ENCODE results near the gene NUDT13.

NUDT13 gene

DNA sequence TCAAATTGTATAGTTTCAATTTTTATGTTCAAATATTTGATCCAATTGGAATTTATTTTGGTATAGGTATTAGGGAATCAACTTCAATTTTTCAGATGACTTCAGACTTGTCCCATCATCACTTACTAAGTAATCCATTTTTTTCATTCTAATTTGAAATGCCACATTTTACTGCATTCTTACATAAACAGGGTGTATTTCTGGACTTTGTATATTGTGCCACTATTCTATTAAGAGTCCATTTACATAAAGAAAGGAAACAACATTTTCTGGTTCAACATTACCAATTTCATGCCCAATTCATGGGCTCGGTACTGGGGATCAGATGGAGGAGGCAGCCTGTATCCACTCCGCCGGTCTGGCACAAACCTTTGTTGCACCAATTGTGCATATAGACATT is 41.8 kb downstream of the NUDT13 start:
- DNase-seq (ENCODE audit: low read depth) = no peak
- H3K4me3 ChIP-seq (ENCODE audit: low read depth, low read length) = no peak overlapping the region

DNA sequence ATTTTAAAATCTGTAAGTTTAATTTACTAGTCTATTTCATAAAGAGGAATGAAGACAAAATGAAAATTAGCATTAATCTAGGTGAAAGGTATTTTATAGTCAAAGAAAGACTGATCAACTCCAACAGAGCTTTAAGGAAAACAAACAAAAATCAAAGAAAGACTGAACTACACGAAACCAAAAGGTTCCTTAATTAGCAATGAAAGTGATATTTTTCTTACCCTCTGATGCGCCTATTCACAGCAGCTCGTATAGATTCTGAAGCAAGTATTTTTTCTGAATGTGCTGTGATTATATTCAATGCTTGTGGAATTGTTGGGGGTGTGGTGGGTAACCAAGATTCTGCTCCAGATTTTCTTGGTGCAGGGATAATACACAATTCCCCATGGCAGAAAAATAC is 45.8 kb downstream of the NUDT13 start:
- no peak for DNase-seq (ENCODE audit: low read depth)
- H3K4me3 ChIP-seq (ENCODE audit: low read depth, low read length) = no peak overlapping the region

- DNase-seq (ENCODE audit: low read depth) = peak; percentile 8
- no peak overlapping the region for H3K4me3 ChIP-seq (ENCODE audit: low read depth, low read length)
Observed at GRCh38 chr10:73159038-73159648, 48.9 kb downstream of the NUDT13 start.

DNA sequence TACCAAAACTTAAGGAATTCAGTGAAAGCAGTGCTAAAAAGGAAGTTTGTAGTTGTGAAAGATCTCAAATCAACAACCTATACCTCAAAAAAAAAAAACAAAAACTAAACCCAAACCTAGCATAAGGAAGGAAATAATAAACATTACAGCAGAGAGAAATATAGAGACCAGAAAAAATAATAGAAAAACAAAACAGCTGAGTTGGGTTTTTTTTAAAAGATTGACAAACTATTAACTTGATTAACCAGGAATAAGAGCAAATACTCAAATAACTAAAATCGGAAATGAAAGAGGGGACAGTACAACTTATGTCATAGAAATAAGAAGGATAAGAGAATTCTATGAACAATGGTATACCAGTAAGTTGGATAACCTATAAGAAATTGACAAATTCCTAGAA is 50.8 kb downstream of the NUDT13 start:
- no peak overlapping the region for H3K4me3 ChIP-seq (ENCODE audit: low read depth, low read length)
- DNase-seq (ENCODE audit: low read depth) = no peak

DNA sequence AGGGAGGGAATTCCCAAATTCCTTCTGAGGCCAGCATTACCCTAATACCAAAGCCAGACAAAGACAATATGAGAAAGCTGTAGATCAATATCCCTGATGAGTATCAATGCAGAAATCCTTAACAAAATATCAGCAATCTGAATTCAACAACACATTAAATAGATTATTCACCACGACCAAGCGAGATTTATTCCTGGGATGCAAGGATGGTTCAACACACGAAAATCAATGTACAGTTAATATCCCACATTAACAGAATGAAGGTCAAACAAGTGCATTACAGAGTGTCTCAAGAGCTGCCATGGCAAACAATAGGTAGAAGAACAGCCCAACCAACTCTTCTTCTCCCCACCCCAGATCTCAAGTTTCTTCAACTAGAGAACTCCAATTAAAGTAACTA is 51.4 kb downstream of the NUDT13 start:
- H3K4me3 ChIP-seq (ENCODE audit: low read depth, low read length) = no peak overlapping the region

GRCh38 chr10:73163096-73163495 is 52.8 kb downstream of the NUDT13 start:
- H3K4me3 ChIP-seq (ENCODE audit: low read depth, low read length) = no peak overlapping the region
- DNase-seq (ENCODE audit: low read depth) = no peak

More for the DNA sequence above, 51.4 kb downstream of the NUDT13 start:
- no peak for DNase-seq (ENCODE audit: low read depth)

GRCh38 chr10:73166972-73167371 is 56.7 kb downstream of the NUDT13 start:
- no peak for DNase-seq (ENCODE audit: low read depth)
- peak overlapping the region; percentile 100 for H3K4me3 ChIP-seq (ENCODE audit: low read depth, low read length)

DNA sequence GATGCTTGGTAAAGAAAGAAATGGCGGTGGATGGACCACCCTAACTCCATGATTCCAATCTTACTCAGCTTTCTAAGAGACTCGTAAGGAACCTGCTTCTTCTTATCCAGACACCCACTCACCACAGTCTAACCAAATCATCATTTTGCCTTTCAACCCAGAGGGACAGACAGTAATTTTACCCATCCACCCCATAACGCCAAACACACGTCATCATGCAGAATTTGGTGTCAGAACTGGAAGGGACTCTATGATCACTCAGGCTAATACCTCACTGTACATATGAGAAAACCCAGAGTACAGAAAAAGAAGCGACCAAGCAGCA is 57.2 kb downstream of the NUDT13 start:
- no peak for DNase-seq (ENCODE audit: low read depth)
- H3K4me3 ChIP-seq (ENCODE audit: low read depth, low read length) = peak overlapping the region; percentile 100

DNA sequence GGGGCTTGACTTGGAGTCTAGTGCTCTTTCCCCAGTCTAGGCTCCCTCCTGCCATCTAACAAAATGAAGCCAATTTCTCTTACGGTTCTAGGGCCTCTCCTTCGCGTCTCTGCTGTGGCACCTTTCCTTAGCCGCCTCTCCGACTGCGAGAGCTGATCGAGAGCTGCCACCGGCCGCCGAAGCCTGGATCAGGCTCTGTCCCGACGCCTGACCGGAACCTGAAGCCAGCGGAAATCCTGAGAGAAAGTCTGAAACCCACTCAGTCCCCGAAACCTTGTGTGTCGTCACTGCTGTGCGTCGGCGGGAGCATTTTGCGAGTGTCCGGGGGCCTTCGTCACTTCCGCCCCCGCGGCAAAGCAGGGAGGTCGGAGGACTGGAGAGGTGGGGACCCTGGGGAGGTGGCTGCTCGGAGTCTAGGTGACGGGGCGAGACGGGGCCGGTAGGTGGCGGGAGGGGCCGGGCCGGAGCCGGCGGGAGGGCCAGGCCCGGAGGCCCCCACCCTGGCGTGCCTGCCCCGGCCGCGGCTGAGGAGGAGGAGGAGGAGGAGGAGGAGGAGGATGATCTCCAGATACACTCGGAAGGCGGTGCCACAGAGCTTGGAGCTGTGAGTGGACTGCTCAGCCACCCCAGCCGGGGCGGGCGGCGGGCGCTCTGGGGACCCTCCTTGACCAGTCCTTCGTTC is 57.7 kb downstream of the NUDT13 start, which contains the start of the genes ECD and FAM149B1:
TSS of gene ECD (minus strand) at position 226 of the 682 bp plus-strand sequence. CDS start 4,071 bp downstream, outside the sequence.
TSS of gene FAM149B1 (plus strand) at position 337 of the 682 bp plus-strand sequence. CDS start at position 558, 221 bp downstream.
- H3K4me3 ChIP-seq (ENCODE audit: low read depth, low read length) = peak within 1 kb of the TSS; percentile 100
- DNase-seq (ENCODE audit: low read depth) = peak; percentile 76

GRCh38 chr10:73168465-73168803 is 58.2 kb downstream of the NUDT13 start:
- DNase-seq (ENCODE audit: low read depth) = no peak
- H3K4me3 ChIP-seq (ENCODE audit: low read depth, low read length) = peak overlapping the region; percentile 100

GRCh38 chr10:73169320-73169719 is 59.1 kb downstream of the NUDT13 start:
- no peak overlapping the region for H3K4me3 ChIP-seq (ENCODE audit: low read depth, low read length)

DNA sequence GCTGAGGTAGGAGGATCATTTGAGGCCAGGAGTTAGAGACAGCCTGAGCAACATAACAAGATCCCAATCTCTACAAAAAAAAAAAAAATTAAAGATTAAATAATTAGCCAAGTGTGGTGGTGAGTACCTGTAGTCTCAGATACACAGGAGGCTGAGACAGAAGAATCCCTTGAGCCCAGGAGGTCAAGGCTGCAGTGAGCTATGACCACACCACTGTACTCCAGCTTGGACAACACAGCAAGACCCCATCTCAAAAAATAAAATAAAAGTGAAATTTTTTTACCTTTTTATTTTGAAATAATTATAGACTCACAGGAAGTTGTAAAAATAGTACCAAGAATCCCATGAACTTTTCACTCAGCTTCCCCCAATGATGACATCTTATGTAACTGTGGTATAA is 62.6 kb downstream of the NUDT13 start:
- no peak overlapping the region for H3K4me3 ChIP-seq (ENCODE audit: low read depth, low read length)
- no peak for DNase-seq (ENCODE audit: low read depth)

More at GRCh38 chr10:73169320-73169719, 59.1 kb downstream of the NUDT13 start:
- no peak for DNase-seq (ENCODE audit: low read depth)

DNA sequence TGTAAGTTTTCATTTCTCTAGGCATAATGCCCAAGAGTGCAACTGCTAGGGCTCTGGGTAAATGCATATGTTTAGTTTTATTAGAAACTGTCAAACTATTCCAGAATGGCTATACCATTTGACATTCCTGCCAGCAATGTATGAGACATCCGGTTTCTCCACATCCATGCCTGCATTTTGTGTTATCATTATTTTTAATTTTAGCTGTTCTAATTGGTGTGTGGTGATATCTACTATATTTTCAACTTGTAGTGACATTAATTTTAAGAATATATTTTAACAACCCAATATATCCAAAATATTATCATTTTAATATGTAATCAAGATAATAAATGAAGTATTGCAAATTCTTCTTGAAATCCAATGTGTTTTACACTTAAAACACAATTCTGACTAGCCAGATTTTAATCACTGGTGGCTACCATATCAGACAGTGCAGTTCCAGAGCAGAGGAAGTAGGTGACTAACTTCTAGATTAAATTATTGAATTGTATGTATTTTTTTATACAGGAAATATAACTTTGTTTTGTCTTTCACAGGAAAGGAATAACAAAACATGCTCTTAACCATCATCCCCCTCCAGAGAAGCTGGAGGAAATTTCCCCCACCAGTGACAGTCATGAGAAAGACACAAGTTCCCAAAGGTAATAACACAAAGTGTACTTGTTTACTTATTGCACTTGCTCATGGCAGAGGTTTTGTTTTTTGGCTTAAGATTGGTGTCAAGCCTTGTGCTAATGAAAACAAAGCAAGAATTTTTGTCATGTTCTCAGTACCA is 64.1 kb downstream of the NUDT13 start:
- H3K4me3 ChIP-seq (ENCODE audit: low read depth, low read length) = no peak overlapping the region
- DNase-seq (ENCODE audit: low read depth) = no peak

All from skeletal muscle cell (primary cell).